ENCODE measurements around the gene TEX38. TPM values are rescaled to one million over a fixed set of nuclear protein-coding genes. Genes with fewer than 3 reads are reported as not detected.

TEX38 gene
- total and polyA plus RNA-seq, 10 of the 15 experiments (the other 5 are each of a cell fraction or from before 2014, with no cell fraction given) = 0.07 to 0.32 (median 0.15) TPM; not detected in 7

DNA sequence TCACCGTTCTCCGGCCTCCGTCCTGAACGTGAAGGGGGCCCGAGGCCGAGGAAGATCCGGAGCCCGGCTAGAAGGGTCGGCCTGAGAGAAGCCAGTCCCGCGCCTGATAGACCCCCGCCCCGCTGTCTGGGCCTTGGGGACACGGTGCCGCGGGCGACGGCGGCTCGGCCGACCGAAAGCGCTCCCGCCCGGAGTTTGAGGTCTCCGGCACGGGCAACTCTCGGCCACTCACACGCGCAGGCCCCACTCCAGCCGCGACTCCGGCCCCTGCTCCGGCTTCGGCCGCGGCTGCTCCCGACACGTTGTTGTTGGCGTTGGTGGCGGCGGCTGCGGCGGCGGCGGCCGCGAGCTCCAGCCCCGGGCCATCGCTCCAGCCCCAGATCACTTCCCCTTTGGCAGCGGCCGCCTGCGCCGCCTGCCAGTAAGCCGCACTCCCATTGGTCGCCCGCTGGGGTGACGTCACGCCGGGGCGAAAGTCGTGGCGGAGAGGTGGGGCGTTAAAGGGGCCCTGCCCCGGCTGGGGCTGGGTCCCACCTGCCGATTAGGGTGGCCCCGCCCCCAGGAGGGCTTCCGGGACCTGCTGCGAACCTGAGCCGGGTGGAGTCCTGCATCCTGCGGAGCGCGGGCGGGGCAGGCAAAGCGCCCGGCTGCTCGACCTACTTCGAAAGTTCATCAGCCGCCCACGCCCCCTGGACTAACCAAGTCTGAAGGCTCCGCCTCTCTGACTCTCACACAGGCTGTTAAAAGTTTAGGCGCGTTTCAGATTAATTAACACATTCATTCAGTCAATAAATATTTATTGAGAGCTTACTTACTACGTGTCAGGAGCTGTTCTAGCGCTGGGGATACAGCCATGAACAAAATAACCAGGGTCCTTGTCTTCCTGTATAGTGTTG is 47.3 kb downstream of the TEX38 start, which contains the start of gene EFCAB14 (continued):
- TF ChIP-seq, protein P1, sequence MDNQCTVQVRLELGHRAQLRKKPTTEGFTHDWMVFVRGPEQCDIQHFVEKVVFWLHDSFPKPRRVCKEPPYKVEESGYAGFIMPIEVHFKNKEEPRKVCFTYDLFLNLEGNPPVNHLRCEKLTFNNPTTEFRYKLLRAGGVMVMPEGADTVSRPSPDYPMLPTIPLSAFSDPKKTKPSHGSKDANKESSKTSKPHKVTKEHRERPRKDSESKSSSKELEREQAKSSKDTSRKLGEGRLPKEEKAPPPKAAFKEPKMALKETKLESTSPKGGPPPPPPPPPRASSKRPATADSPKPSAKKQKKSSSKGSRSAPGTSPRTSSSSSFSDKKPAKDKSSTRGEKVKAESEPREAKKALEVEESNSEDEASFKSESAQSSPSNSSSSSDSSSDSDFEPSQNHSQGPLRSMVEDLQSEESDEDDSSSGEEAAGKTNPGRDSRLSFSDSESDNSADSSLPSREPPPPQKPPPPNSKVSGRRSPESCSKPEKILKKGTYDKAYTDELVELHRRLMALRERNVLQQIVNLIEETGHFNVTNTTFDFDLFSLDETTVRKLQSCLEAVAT (IDR thresholded peaks at IDR 0.05) = no peak
- TF ChIP-seq NR2F1 (conservative IDR thresholded peaks at IDR 0.05) (peak; percentile 90), FOS (IDR thresholded peaks at IDR 0.05; ENCODE audit: borderline replicate concordance, extremely low read depth, insufficient read length) (peak; percentile 26), SMAD1 (IDR thresholded peaks at IDR 0.05; ENCODE audit: low read depth, partially characterized antibody) (no peak), LARP7 (IDR thresholded peaks at IDR 0.05) (peak; percentile 99), MXI1 (IDR thresholded peaks at IDR 0.05; ENCODE audit: low read depth, low read length) (peak; percentile 65), JUND (IDR thresholded peaks at IDR 0.05; ENCODE audit: low read depth, low read length) (peak; percentile 70; the same call in 1 of the 2 replicates)
- TF ChIP-seq, protein P2, sequence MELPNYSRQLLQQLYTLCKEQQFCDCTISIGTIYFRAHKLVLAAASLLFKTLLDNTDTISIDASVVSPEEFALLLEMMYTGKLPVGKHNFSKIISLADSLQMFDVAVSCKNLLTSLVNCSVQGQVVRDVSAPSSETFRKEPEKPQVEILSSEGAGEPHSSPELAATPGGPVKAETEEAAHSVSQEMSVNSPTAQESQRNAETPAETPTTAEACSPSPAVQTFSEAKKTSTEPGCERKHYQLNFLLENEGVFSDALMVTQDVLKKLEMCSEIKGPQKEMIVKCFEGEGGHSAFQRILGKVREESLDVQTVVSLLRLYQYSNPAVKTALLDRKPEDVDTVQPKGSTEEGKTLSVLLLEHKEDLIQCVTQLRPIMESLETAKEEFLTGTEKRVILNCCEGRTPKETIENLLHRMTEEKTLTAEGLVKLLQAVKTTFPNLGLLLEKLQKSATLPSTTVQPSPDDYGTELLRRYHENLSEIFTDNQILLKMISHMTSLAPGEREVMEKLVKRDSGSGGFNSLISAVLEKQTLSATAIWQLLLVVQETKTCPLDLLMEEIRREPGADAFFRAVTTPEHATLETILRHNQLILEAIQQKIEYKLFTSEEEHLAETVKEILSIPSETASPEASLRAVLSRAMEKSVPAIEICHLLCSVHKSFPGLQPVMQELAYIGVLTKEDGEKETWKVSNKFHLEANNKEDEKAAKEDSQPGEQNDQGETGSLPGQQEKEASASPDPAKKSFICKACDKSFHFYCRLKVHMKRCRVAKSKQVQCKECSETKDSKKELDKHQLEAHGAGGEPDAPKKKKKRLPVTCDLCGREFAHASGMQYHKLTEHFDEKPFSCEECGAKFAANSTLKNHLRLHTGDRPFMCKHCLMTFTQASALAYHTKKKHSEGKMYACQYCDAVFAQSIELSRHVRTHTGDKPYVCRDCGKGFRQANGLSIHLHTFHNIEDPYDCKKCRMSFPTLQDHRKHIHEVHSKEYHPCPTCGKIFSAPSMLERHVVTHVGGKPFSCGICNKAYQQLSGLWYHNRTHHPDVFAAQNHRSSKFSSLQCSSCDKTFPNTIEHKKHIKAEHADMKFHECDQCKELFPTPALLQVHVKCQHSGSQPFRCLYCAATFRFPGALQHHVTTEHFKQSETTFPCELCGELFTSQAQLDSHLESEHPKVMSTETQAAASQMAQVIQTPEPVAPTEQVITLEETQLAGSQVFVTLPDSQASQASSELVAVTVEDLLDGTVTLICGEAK (IDR thresholded peaks at IDR 0.05; ENCODE audit: borderline replicate concordance) = peak; percentile 78; the same call in 1 of the 2 replicates

All from GM12878 (cell line).